CD8-positive, alpha-beta memory T cell (primary cell): ENCODE data around the gene PSMB7. TPM values are rescaled to one million over a fixed set of nuclear protein-coding genes. Genes with fewer than 3 reads are reported as not detected.

Source experiments
- CTCF ChIA-PET: fragments of 350-600 bp; sonication (Branson Sonifier 250); formaldehyde crosslinking; loops from one replicate; lab custom pipeline; 2021; ENCODE audit warnings: antibody characterized with exemption; lab: Charles Lee
- POLR2A ChIA-PET: fragments of 350-600 bp; sonication (Branson Sonifier 250); formaldehyde crosslinking; loops from one replicate; lab custom pipeline; 2021; ENCODE audit warnings: antibody characterized with exemption; lab: Charles Lee
- DNase-seq, 5 donors: peaks; one replicate each; pipeline versions ENCODE4 v3.0.0 to v3.0.0-alpha.2; 2020 to 2022; ENCODE audit warnings: mixed read lengths in 1 of 5
- H3K27ac ChIP-seq: one replicate; pipeline ENCODE4 v1.7.0; 2013; ENCODE audit warnings: low read depth, mild to moderate bottlenecking, low read length, moderate library complexity
- H3K27me3 ChIP-seq: 2 replicates; pipeline ENCODE4 v1.7.0; 2013; ENCODE audit warnings: low read length, mild to moderate bottlenecking; ENCODE audit not compliant: insufficient read depth, poor library complexity, severe bottlenecking
- H3K36me3 ChIP-seq: 2 replicates; pipeline ENCODE4 v1.7.0; 2013; ENCODE audit warnings: mild to moderate bottlenecking, low read length, moderate library complexity; ENCODE audit not compliant: insufficient read depth
- H3K4me1 ChIP-seq: 2 replicates; pipeline ENCODE4 v1.7.0; 2013; ENCODE audit warnings: mild to moderate bottlenecking, low read length, moderate library complexity; ENCODE audit not compliant: insufficient read depth
- H3K4me3 ChIP-seq: 2 replicates; pipeline ENCODE4 v1.7.0; 2013; ENCODE audit warnings: mild to moderate bottlenecking, low read length
- H3K9me3 ChIP-seq: 2 replicates; pipeline ENCODE4 v1.7.0; 2013; ENCODE audit warnings: mild to moderate bottlenecking, low read length
- H3K27ac Mint-ChIP-seq, 8 donors: one replicate each; pipeline ENCODE4 v1.8.0; 2020 to 2021; ENCODE audit warnings: mixed read lengths in 8 of 8, mild to moderate bottlenecking in 6 of 8, inconsistent platforms in 3 of 8, moderate library complexity in 3 of 8
- H3K27me3 Mint-ChIP-seq, 2 donors: one replicate each; pipeline ENCODE4 v1.8.0; 2020 to 2021; ENCODE audit warnings: mixed read lengths in 2 of 2, mild to moderate bottlenecking in 1 of 2, moderate library complexity in 1 of 2
- H3K36me3 Mint-ChIP-seq, 3 donors: one replicate each; pipeline ENCODE4 v1.8.0; 2020 to 2021; ENCODE audit warnings: mixed read lengths in 3 of 3, inconsistent platforms in 1 of 3, mild to moderate bottlenecking in 1 of 3
- H3K4me1 Mint-ChIP-seq, 3 donors: one replicate each; pipeline ENCODE4 v1.8.0; 2020 to 2021; ENCODE audit warnings: mixed read lengths in 3 of 3, inconsistent platforms in 1 of 3, mild to moderate bottlenecking in 1 of 3
- H3K4me3 Mint-ChIP-seq, 7 donors: one replicate each; pipeline ENCODE4 v1.8.0; 2020 to 2021; ENCODE audit warnings: mixed read lengths in 7 of 7, mild to moderate bottlenecking in 6 of 7, moderate library complexity in 4 of 7, inconsistent platforms in 2 of 7
- H3K9me3 Mint-ChIP-seq, 5 donors: one replicate each; pipeline ENCODE4 v1.8.0; 2020 to 2022; ENCODE audit warnings: mixed read lengths in 5 of 5, mild to moderate bottlenecking in 3 of 5, moderate library complexity in 2 of 5, inconsistent platforms in 1 of 5
- polyA plus RNA-seq: library from polyadenylated mRNA; unstranded; fragments of 300-500 nt; fragmentation: Illumina TruSeq; gene quantifications from one replicate; pipeline ENCODE4 v1.2.3, GENCODE V29; 2021
- total RNA-seq, 2 experiments: library from RNA; stranded (reverse); gene quantifications; one replicate each; pipeline ENCODE4 v1.2.3, GENCODE V29; 2021

The PSMB7 gene
- total RNA-seq = 100 to 1,000 TPM; 215 TPM
- polyA plus RNA-seq = 161 TPM

- H3K4me1 Mint-ChIP-seq = peaks cover 38 to 49% (median 48%) of the 10 kb centered on the region in 3 donors
Measured at GRCh38 chr9:124415102-124415851, at the start of gene PSMB7. Gene PSMB7 (minus strand): TSS chr9:124415442. CDS start chr9:124415425, 17 bp downstream.

DNA sequence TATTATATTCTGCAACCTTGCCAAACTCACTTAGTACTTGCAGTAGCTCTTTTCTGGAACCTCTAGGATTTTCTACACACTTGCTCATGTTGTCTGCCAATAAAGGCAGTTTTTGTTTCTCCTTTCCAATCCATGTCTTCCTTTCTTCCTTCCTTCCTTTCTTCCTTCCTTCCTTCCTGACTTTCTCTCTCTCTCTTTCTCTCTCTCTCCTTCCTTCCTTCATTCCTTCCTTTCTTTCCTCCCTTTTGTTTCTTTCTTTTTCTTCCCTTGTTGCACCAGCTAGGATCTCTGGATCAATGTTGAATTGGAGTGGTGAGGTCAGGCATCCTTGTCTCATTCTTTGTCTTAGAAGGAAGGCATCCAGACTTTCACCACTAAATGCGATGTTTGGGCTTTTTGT is 47.5 kb upstream of the PSMB7 start:
- Mint-ChIP-seq H3K9me3 (peaks cover 0 to 2% (median 0%) of the 10 kb centered on the region in 5 donors), H3K27ac (no peak overlapping the region), H3K36me3 (no peaks in the 10 kb centered on the region), H3K4me1 (no peaks in the 10 kb centered on the region), H3K4me3 (no peak overlapping the region), H3K27me3 (peaks cover 7 to 11% of the 10 kb centered on the region in 2 donors)
- CTCF ChIA-PET = no interaction called here
- no peak overlapping the region for H3K4me3 ChIP-seq
- H3K9me3 ChIP-seq = no peaks in the 10 kb centered on the region
- no peak overlapping the region for H3K27ac ChIP-seq
- POLR2A ChIA-PET = interaction anchor here (0.6 kb wide), 1 partner anchor 45 kb away, joined by 7 read pairs; no protein-coding TSS in a partner anchor
- no peak for DNase-seq
- no peaks in the 10 kb centered on the region for H3K4me1 ChIP-seq
- no peaks in the 10 kb centered on the region for H3K36me3 ChIP-seq
- no peaks in the 10 kb centered on the region for H3K27me3 ChIP-seq

More at GRCh38 chr9:124415102-124415851, at the start of gene PSMB7:
- H3K9me3 ChIP-seq = no peaks in the 10 kb centered on the region
- H3K27ac ChIP-seq = peak within 1 kb of the TSS; percentile 78
- ChIA-PET POLR2A (interaction anchor here (0.8 kb wide), 1 partner anchor 206 kb away, joined by 3 read pairs; no protein-coding TSS in a partner anchor), CTCF (interaction anchor here (1.2 kb wide), 1 partner anchor 18 kb away, joined by 3 read pairs; no protein-coding TSS in a partner anchor)
- peaks cover 31% of the 10 kb centered on the region for H3K36me3 ChIP-seq
- peak within 1 kb of the TSS; percentile 83 for H3K4me3 ChIP-seq
- no peaks in the 10 kb centered on the region for H3K27me3 ChIP-seq
- peaks cover 0 to 4% (median 2%) of the 10 kb centered on the region in 5 donors for H3K9me3 Mint-ChIP-seq
- peak; percentile 94 to 98 (median 96) for DNase-seq
- peaks cover 6 to 44% (median 24%) of the 10 kb centered on the region in 3 donors for H3K36me3 Mint-ChIP-seq
- H3K27ac Mint-ChIP-seq = peak within 1 kb of the TSS; percentile 82 to 98 (median 97)
- H3K27me3 Mint-ChIP-seq = no peaks in the 10 kb centered on the region
- peaks cover 17% of the 10 kb centered on the region for H3K4me1 ChIP-seq
- H3K4me3 Mint-ChIP-seq = peak within 1 kb of the TSS; percentile 95 to 99 (median 98)

- H3K9me3 Mint-ChIP-seq = no peaks in the 10 kb centered on the region
- no peaks in the 10 kb centered on the region for H3K4me1 ChIP-seq
- H3K27me3 Mint-ChIP-seq = peaks cover 0 to 10% of the 10 kb centered on the region in 2 donors
- DNase-seq = no peak
- POLR2A ChIA-PET = no interaction called here
- CTCF ChIA-PET = no interaction called here
- H3K9me3 ChIP-seq = no peaks in the 10 kb centered on the region
- H3K27ac ChIP-seq = no peak overlapping the region
- no peaks in the 10 kb centered on the region for H3K36me3 ChIP-seq
- no peaks in the 10 kb centered on the region for H3K4me1 Mint-ChIP-seq
- no peaks in the 10 kb centered on the region for H3K27me3 ChIP-seq
- no peak overlapping the region for H3K4me3 Mint-ChIP-seq
- no peak overlapping the region for H3K4me3 ChIP-seq
- H3K36me3 Mint-ChIP-seq = no peaks in the 10 kb centered on the region
- H3K27ac Mint-ChIP-seq = no peak overlapping the region
Measured at GRCh38 chr9:124458441-124458840, 43.2 kb upstream of the PSMB7 start.

DNA sequence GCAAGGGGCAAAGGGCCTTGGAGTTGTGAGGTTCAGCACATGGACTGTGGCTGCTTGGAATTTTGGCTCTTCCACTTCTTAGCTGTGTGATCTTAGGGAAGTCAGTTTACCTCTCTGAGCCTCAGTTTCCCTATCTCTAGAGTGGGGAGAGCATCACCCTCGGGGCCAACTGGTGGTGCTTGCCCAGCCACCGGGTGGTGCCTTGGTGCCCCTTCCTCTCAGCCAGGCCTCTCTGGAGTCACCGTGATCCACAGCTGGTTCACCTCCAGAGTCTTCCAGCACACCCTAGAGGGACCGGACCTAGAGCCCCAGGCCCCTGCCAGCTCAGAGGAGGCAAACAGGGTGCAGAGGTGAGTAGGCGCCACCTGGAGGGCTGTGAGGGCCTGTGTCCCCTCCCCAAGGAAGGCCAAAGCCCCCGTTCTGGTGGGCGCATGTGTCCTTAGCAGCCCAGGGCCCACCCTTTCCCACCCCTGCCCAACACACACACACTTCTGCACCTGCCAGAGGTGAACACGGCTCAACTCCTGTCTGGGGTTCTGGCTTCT is 42.7 kb upstream of the PSMB7 start:
- DNase-seq = peak in 1 of 5 donors; percentile 41
- Mint-ChIP-seq H3K27me3 (peaks cover 0 to 8% of the 10 kb centered on the region in 2 donors), H3K4me3 (no peak overlapping the region), H3K36me3 (no peaks in the 10 kb centered on the region), H3K27ac (no peak overlapping the region), H3K4me1 (no peaks in the 10 kb centered on the region), H3K9me3 (no peaks in the 10 kb centered on the region)
- no peaks in the 10 kb centered on the region for H3K27me3 ChIP-seq
- H3K4me3 ChIP-seq = no peak overlapping the region
- ChIA-PET POLR2A (no interaction called here), CTCF (no interaction called here)
- H3K36me3 ChIP-seq = no peaks in the 10 kb centered on the region
- H3K27ac ChIP-seq = no peak overlapping the region
- no peaks in the 10 kb centered on the region for H3K9me3 ChIP-seq
- H3K4me1 ChIP-seq = no peaks in the 10 kb centered on the region

GRCh38 chr9:124457079-124457886 is 42.0 kb upstream of the PSMB7 start:
- no peak overlapping the region for H3K4me3 Mint-ChIP-seq
- no peaks in the 10 kb centered on the region for H3K9me3 Mint-ChIP-seq
- ChIA-PET CTCF (no interaction called here), POLR2A (no interaction called here)
- Histone ChIP-seq H3K4me3 (no peak overlapping the region), H3K9me3 (no peaks in the 10 kb centered on the region), H3K4me1 (no peaks in the 10 kb centered on the region), H3K36me3 (no peaks in the 10 kb centered on the region), H3K27ac (no peak overlapping the region), H3K27me3 (no peaks in the 10 kb centered on the region)
- peak in 1 of 5 donors; percentile 15 for DNase-seq
- H3K27ac Mint-ChIP-seq = no peak overlapping the region
- H3K4me1 Mint-ChIP-seq = no peaks in the 10 kb centered on the region
- H3K36me3 Mint-ChIP-seq = no peaks in the 10 kb centered on the region
- peaks cover 4 to 12% of the 10 kb centered on the region in 2 donors for H3K27me3 Mint-ChIP-seq

GRCh38 chr9:124456341-124457078 is 41.3 kb upstream of the PSMB7 start:
- ChIA-PET POLR2A (no interaction called here), CTCF (no interaction called here)
- DNase-seq = no peak
- Histone ChIP-seq H3K27ac (no peak overlapping the region), H3K9me3 (no peaks in the 10 kb centered on the region), H3K4me3 (no peak overlapping the region), H3K4me1 (no peaks in the 10 kb centered on the region), H3K36me3 (no peaks in the 10 kb centered on the region), H3K27me3 (no peaks in the 10 kb centered on the region)
- Mint-ChIP-seq H3K27ac (no peak overlapping the region), H3K4me1 (no peaks in the 10 kb centered on the region), H3K27me3 (peaks cover 10 to 15% of the 10 kb centered on the region in 2 donors), H3K4me3 (no peak overlapping the region), H3K36me3 (no peaks in the 10 kb centered on the region), H3K9me3 (no peaks in the 10 kb centered on the region)

GRCh38 chr9:124455820-124456219 is 40.6 kb upstream of the PSMB7 start:
- Mint-ChIP-seq H3K4me3 (no peak overlapping the region), H3K9me3 (no peaks in the 10 kb centered on the region), H3K27ac (peak overlapping the region in 1 of 8 donors; percentile 42), H3K36me3 (no peaks in the 10 kb centered on the region), H3K4me1 (no peaks in the 10 kb centered on the region), H3K27me3 (peaks cover 17 to 18% of the 10 kb centered on the region in 2 donors)
- H3K9me3 ChIP-seq = no peaks in the 10 kb centered on the region
- H3K4me1 ChIP-seq = no peaks in the 10 kb centered on the region
- H3K27me3 ChIP-seq = no peaks in the 10 kb centered on the region
- POLR2A ChIA-PET = no interaction called here
- no peaks in the 10 kb centered on the region for H3K36me3 ChIP-seq
- H3K4me3 ChIP-seq = no peak overlapping the region
- DNase-seq = no peak
- H3K27ac ChIP-seq = no peak overlapping the region
- CTCF ChIA-PET = no interaction called here
